Testis (tissue), 2 donors: ENCODE results near the gene TPO.

ENCODE experiments used
- CTCF ChIP-seq, 3 experiments: fragments of 450-650 bp in 2 of 3; fragments of 200-600 bp in 1 of 3; sonication (generic) in 1 of 3; IDR thresholded peaks; one replicate each; pipeline ENCODE4 v1.5.1; 2016 to 2019; ENCODE audit warnings: antibody characterized with exemption in 3 of 3, mild to moderate bottlenecking in 2 of 3, moderate library complexity in 1 of 3
- POLR2A ChIP-seq: fragments of 450-650 bp; IDR thresholded peaks from one replicate; pipeline ENCODE4 v1.6.1; 2017; ENCODE audit warnings: antibody characterized with exemption, mild to moderate bottlenecking, moderate library complexity

GRCh38 chr2:1413156-1413710 lies at the start of gene TPO:
- TF ChIP-seq CTCF (IDR thresholded peaks at IDR 0.05) (no peak), POLR2A (no peak)
